ENCODE data around the gene CRY2. TPM values are rescaled to one million over a fixed set of nuclear protein-coding genes. Genes with fewer than 3 reads are reported as not detected.
A peak's percentile ranks its signal among the peaks of the same experiment; 100 is the strongest.

The CRY2 gene
- total and polyA plus RNA-seq, 12 donors: 14.7 to 57.4 (median 28.8) TPM

GRCh38 chr11:45931739-45932138 is 84.5 kb downstream of the CRY2 start:
- Histone ChIP-seq H3K36me3 (replicated peaks in 1 of 2) (peaks cover 0 to 39% of the 10 kb centered on the region in 2 donors), H3K27me3 (no peaks in the 10 kb centered on the region), H3K4me1 (replicated peaks in 1 of 2) (peaks cover 0 to 7% of the 10 kb centered on the region in 2 donors), H3K27ac (peak overlapping the region in 2 of 5 donors; percentile 3 to 77), H3K9me3 (replicated peaks in 1 of 3) (no peaks in the 10 kb centered on the region), H3K4me3 (no peak overlapping the region)
- intact Hi-C loops (cut with DNase I): no loop called here
- DNase-seq: peak in 5 of 7 donors; percentile 20 to 71 (median 61)
- 52 to 69% (median 54%) methylated on average over 7 to 10 of the region's 10 CpGs for WGBS, 4 donors
- TF ChIP-seq POLR2A (IDR thresholded peaks at IDR 0.05): no peak
- TF ChIP-seq, protein P1, sequence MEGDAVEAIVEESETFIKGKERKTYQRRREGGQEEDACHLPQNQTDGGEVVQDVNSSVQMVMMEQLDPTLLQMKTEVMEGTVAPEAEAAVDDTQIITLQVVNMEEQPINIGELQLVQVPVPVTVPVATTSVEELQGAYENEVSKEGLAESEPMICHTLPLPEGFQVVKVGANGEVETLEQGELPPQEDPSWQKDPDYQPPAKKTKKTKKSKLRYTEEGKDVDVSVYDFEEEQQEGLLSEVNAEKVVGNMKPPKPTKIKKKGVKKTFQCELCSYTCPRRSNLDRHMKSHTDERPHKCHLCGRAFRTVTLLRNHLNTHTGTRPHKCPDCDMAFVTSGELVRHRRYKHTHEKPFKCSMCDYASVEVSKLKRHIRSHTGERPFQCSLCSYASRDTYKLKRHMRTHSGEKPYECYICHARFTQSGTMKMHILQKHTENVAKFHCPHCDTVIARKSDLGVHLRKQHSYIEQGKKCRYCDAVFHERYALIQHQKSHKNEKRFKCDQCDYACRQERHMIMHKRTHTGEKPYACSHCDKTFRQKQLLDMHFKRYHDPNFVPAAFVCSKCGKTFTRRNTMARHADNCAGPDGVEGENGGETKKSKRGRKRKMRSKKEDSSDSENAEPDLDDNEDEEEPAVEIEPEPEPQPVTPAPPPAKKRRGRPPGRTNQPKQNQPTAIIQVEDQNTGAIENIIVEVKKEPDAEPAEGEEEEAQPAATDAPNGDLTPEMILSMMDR (IDR thresholded peaks at IDR 0.05): no peak

DNA sequence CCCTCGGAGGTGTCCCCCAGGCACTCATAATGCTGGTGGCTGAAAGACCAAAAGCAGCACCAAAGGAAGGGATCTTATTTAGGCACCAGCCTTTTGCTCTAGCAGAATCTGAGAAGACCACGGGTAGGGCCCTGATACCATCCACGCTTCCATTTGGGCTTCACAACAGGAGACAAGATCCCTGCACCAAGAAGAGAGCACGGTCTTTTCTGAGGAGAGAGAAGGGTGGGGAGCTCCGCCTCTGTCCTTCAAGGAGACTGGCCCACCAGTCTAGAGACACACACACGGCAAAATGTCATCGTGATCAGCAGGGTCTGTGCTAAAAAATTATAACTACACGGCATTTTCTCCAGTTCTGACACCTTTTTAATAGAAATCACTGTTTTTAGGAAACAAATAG is 84.9 kb downstream of the CRY2 start:
- peaks cover 0 to 44% of the 10 kb centered on the region in 2 donors for H3K36me3 ChIP-seq (replicated peaks in 1 of 2)
- TF ChIP-seq POLR2A (IDR thresholded peaks at IDR 0.05): no peak
- TF ChIP-seq, protein P1 (IDR thresholded peaks at IDR 0.05): no peak
- peaks cover 0 to 11% of the 10 kb centered on the region in 2 donors for H3K4me1 ChIP-seq (replicated peaks in 1 of 2)
- peak in 2 of 7 donors; percentile 11 to 20 for DNase-seq
- intact Hi-C loops (cut with DNase I): no loop called here
- H3K9me3 ChIP-seq (replicated peaks in 1 of 3): no peaks in the 10 kb centered on the region
- no peak overlapping the region for H3K4me3 ChIP-seq
- WGBS, 4 donors: 81 to 88% (median 87%) methylated on average over 8 of the region's 8 CpGs
- no peaks in the 10 kb centered on the region for H3K27me3 ChIP-seq
- peak overlapping the region in 1 of 5 donors; percentile 77 for H3K27ac ChIP-seq

Other genes with a start within 250 kb of the CRY2 start
- gene CHST1, start 181.9 kb upstream of the CRY2 start, total RNA-seq: 10 to 100 TPM in 1 of 9 donors, 1 to 10 TPM in 8; 1.1 to 13.5 (median 4.1) TPM
- 10 to 100 TPM in 1 of 3 donors, 1 to 10 TPM in 2; 2.5 to 12.1 (median 5.0) TPM for gene CHST1, start 181.9 kb upstream of the CRY2 start, polyA plus RNA-seq
- gene SLC35C1, start 42.3 kb upstream of the CRY2 start, total RNA-seq: 10 to 100 TPM in 6 of 9 donors, 1 to 10 TPM in 3; 4.4 to 17.3 (median 11.1) TPM
- gene SLC35C1, start 42.3 kb upstream of the CRY2 start, polyA plus RNA-seq: 1 to 10 TPM; 6.3 to 8.2 (median 7.8) TPM
- 10 to 100 TPM; 28.2 to 73.7 (median 33.2) TPM for gene MAPK8IP1, start 38.2 kb downstream of the CRY2 start, total RNA-seq
- 10 to 100 TPM; 14.5 to 39.5 (median 33.3) TPM for gene MAPK8IP1, start 38.2 kb downstream of the CRY2 start, polyA plus RNA-seq
- gene FREY1, start 59.8 kb downstream of the CRY2 start, total RNA-seq: 1 to 10 TPM in 1 of 9 donors, under 1 TPM in 4, not detected in 4; 0.35 to 1.2 (median 0.88) TPM
- gene FREY1, start 59.8 kb downstream of the CRY2 start, polyA plus RNA-seq: under 1 TPM in 2 of 3 donors, not detected in 1; 0.30 to 0.56 TPM
- 10 to 100 TPM; 32.6 to 48.5 (median 39.6) TPM for gene PEX16, start 70.4 kb downstream of the CRY2 start, total RNA-seq
- gene PEX16, start 70.4 kb downstream of the CRY2 start, polyA plus RNA-seq: 10 to 100 TPM in 2 of 3 donors, 1 to 10 TPM in 1; 7.6 to 67.6 (median 52.8) TPM
- 1 to 10 TPM; 1.0 to 8.7 (median 4.2) TPM for gene LARGE2, start 75.2 kb downstream of the CRY2 start, total RNA-seq
- 10 to 100 TPM in 1 of 3 donors, 1 to 10 TPM in 2; 1.1 to 13.0 (median 3.9) TPM for gene LARGE2, start 75.2 kb downstream of the CRY2 start, polyA plus RNA-seq